Left ventricle myocardium inferior (tissue), 1 donor: ENCODE measurements around the gene CDH11. TPM values are rescaled to one million over a fixed set of nuclear protein-coding genes. Genes with fewer than 3 reads are reported as not detected.
A peak's percentile ranks its signal among the peaks of the same experiment; 100 is the strongest.

ENCODE experiments used
- DNase-seq: peaks from one replicate; pipeline ENCODE4 v3.0.0-alpha.2; 2020
- H3K27ac ChIP-seq: fragments of 200-600 bp; replicated peaks from 2 replicates; pipeline ENCODE4 v1.8.0; 2021
- H3K27me3 ChIP-seq: fragments of 200-600 bp; 2 replicates; pipeline ENCODE4 v1.8.0; 2021; ENCODE audit warnings: low read depth
- H3K36me3 ChIP-seq: fragments of 200-600 bp; 2 replicates; pipeline ENCODE4 v1.8.0; 2021
- H3K4me1 ChIP-seq: fragments of 200-600 bp; 2 replicates; pipeline ENCODE4 v1.8.0; 2021
- H3K4me3 ChIP-seq: fragments of 200-600 bp; 2 replicates; pipeline ENCODE4 v1.8.0; 2021; ENCODE audit warnings: mild to moderate bottlenecking, moderate library complexity
- H3K9me3 ChIP-seq: fragments of 200-600 bp; replicated peaks from 2 replicates; pipeline ENCODE4 v1.8.0; 2021
- CTCF ChIP-seq: fragments of 200-600 bp; IDR thresholded peaks from 2 replicates; pipeline ENCODE4 v1.8.0; 2021; ENCODE audit warnings: antibody characterized with exemption, mild to moderate bottlenecking, borderline replicate concordance
- intact Hi-C: fragments of 100-400 bp; cut with micrococcal nuclease; formaldehyde crosslinking; loops from one replicate; pipeline ENCODE4 v1.11.0; 2022
- total RNA-seq: library from RNA; stranded (reverse); fragmentation: NEBNext Ultra II Directional; extraction: Animal tissue kit (Norgen Biotek cat#: 25700); gene quantifications from one replicate; pipeline ENCODE4 v1.2.1, GENCODE V29; 2021
- donor health status: DM: no; HTN: yes; CAD: no; lungs with severe emphysema.

CDH11 gene
- total RNA-seq, 1 donor from 2014 or later: 20.9 TPM

- intact Hi-C loops: no loop called here
Observed at GRCh38 chr16:65083164-65083857, 38.6 kb downstream of the CDH11 start.

GRCh38 chr16:65079549-65079948, 42.3 kb downstream of the CDH11 start:
- no peak overlapping the region for H3K27ac ChIP-seq
- intact Hi-C loops: no loop called here
- no peak for TF ChIP-seq CTCF
- H3K9me3 ChIP-seq: no peaks in the 10 kb centered on the region
- DNase-seq: no peak
- H3K4me1 ChIP-seq: no peaks in the 10 kb centered on the region
- H3K27me3 ChIP-seq: no peaks in the 10 kb centered on the region
- H3K4me3 ChIP-seq: no peak overlapping the region
- no peaks in the 10 kb centered on the region for H3K36me3 ChIP-seq

More at GRCh38 chr16:65083164-65083857, 38.6 kb downstream of the CDH11 start:
- Histone ChIP-seq H3K4me3 (no peak overlapping the region), H3K4me1 (no peaks in the 10 kb centered on the region), H3K36me3 (no peaks in the 10 kb centered on the region), H3K27me3 (no peaks in the 10 kb centered on the region), H3K27ac (no peak overlapping the region), H3K9me3 (no peaks in the 10 kb centered on the region)
- no peak for TF ChIP-seq CTCF
- no peak for DNase-seq

GRCh38 chr16:65077181-65077580, 44.7 kb downstream of the CDH11 start:
- H3K9me3 ChIP-seq: no peaks in the 10 kb centered on the region
- intact Hi-C loops: no loop called here

GRCh38 chr16:65075877-65076276, 46.0 kb downstream of the CDH11 start:
- no peaks in the 10 kb centered on the region for H3K36me3 ChIP-seq
- intact Hi-C loops: no loop called here
- no peaks in the 10 kb centered on the region for H3K27me3 ChIP-seq
- H3K27ac ChIP-seq: no peak overlapping the region
- no peak overlapping the region for H3K4me3 ChIP-seq
- DNase-seq: no peak
- TF ChIP-seq CTCF: no peak
- no peaks in the 10 kb centered on the region for H3K9me3 ChIP-seq
- peaks cover 6% of the 10 kb centered on the region for H3K4me1 ChIP-seq

More at GRCh38 chr16:65077181-65077580, 44.7 kb downstream of the CDH11 start:
- H3K36me3 ChIP-seq: no peaks in the 10 kb centered on the region
- H3K4me1 ChIP-seq: peaks cover under 1% of the 10 kb centered on the region
- no peak for DNase-seq
- H3K4me3 ChIP-seq: no peak overlapping the region
- TF ChIP-seq CTCF: no peak
- H3K27me3 ChIP-seq: no peaks in the 10 kb centered on the region
- no peak overlapping the region for H3K27ac ChIP-seq

GRCh38 chr16:65071433-65072311, 50.2 kb downstream of the CDH11 start:
- DNase-seq: peak; percentile 41
- Histone ChIP-seq H3K36me3 (no peaks in the 10 kb centered on the region), H3K27ac (peak overlapping the region; percentile 75), H3K27me3 (no peaks in the 10 kb centered on the region), H3K4me1 (peaks cover 22% of the 10 kb centered on the region), H3K4me3 (peak overlapping the region; percentile 45), H3K9me3 (no peaks in the 10 kb centered on the region)
- no peak for TF ChIP-seq CTCF
- intact Hi-C loops: no loop called here
